Mesodermal cell (in vitro differentiated cells): ENCODE results near the gene REEP6.
A peak's percentile ranks its signal among the peaks of the same experiment; 100 is the strongest.
"Not testable (repeated sequence)": the region's sequence is repeated elsewhere in the genome, so short reads cannot be mapped to it uniquely, and the experiment has no call there.

Source experiments
- H3K27ac ChIP-seq: 2 replicates; pipeline ENCODE4 v1.7.0; 2013; ENCODE audit warnings: mild to moderate bottlenecking, low read depth, low read length, moderate library complexity; ENCODE audit not compliant: severe bottlenecking
- H3K36me3 ChIP-seq: 2 replicates; pipeline ENCODE4 v1.7.1; 2013; ENCODE audit warnings: mild to moderate bottlenecking, low read length, moderate library complexity; ENCODE audit not compliant: control insufficient read depth, insufficient read depth
- H3K4me1 ChIP-seq: one replicate; pipeline ENCODE4 v1.7.1; 2013; ENCODE audit warnings: mild to moderate bottlenecking, low read length; ENCODE audit not compliant: insufficient read depth, control insufficient read depth, poor library complexity, severe bottlenecking
- H3K4me3 ChIP-seq: 2 replicates; pipeline ENCODE4 v1.7.0; 2013; ENCODE audit warnings: low read length, control low read depth, mild to moderate bottlenecking; ENCODE audit not compliant: insufficient read depth, poor library complexity, severe bottlenecking; ENCODE audit errors: extremely low read depth
- H3K9me3 ChIP-seq: 2 replicates; pipeline ENCODE4 v1.7.1; 2013; ENCODE audit warnings: mild to moderate bottlenecking, low read length, moderate library complexity; ENCODE audit not compliant: control insufficient read depth
- WGBS, 2 experiments: methylation state at CpG; one replicate each; pipeline ENCODE4 v1.1.5; 2013; ENCODE audit warnings: missing lambda C conversion rate in 2 of 2; ENCODE audit not compliant: insufficient coverage in 2 of 2; 5-methylcytosine and 5-hydroxymethylcytosine counted together

Gene REEP6

GRCh38 chr19:1512671-1513498, 21.9 kb downstream of the REEP6 start, which contains the start of gene ADAMTSL5:
Gene ADAMTSL5, minus strand, starts transcription at chr19:1513019. Its CDS starts 2,076 bp downstream, at chr19:1510943.
- Histone ChIP-seq H3K9me3 (no peaks in the 10 kb centered on the region), H3K27ac (no peak within 1 kb of the TSS), H3K4me1 (peaks cover 8% of the 10 kb centered on the region), H3K36me3 (no peaks in the 10 kb centered on the region), H3K4me3 (peak within 1 kb of the TSS; percentile 42)
- 2 to 4% methylated on average over 45 to 66 of the region's 78 CpGs for WGBS, 2 experiments

- 13 to 17% methylated on average over 30 to 44 of the region's 52 CpGs for WGBS, 2 experiments
- peaks cover 8% of the 10 kb centered on the region for H3K4me1 ChIP-seq
- H3K36me3 ChIP-seq = no peaks in the 10 kb centered on the region
- no peak overlapping the region for H3K27ac ChIP-seq
- no peaks in the 10 kb centered on the region for H3K9me3 ChIP-seq
- peak overlapping the region; percentile 42 for H3K4me3 ChIP-seq
These were observed 22.7 kb downstream of the REEP6 start for GRCh38 chr19:1513499-1514294.

GRCh38 chr19:1514295-1514661, 23.3 kb downstream of the REEP6 start:
- peaks cover 8% of the 10 kb centered on the region for H3K4me1 ChIP-seq
- H3K27ac ChIP-seq = no peak overlapping the region
- no peak overlapping the region for H3K4me3 ChIP-seq
- no peaks in the 10 kb centered on the region for H3K9me3 ChIP-seq
- 64 to 75% methylated on average over 9 of the region's 10 CpGs for WGBS, 2 experiments
- H3K36me3 ChIP-seq = no peaks in the 10 kb centered on the region

- Histone ChIP-seq H3K36me3 (no peaks in the 10 kb centered on the region), H3K4me3 (no peak overlapping the region), H3K9me3 (no peaks in the 10 kb centered on the region), H3K27ac (no peak overlapping the region), H3K4me1 (peaks cover 7% of the 10 kb centered on the region)
- WGBS, 2 experiments = 67 to 88% methylated on average over 5 to 8 of the region's 14 CpGs
These were observed 24.2 kb downstream of the REEP6 start for GRCh38 chr19:1514986-1515721.

GRCh38 chr19:1516395-1516753, 25.4 kb downstream of the REEP6 start:
- Histone ChIP-seq H3K4me1 (no peaks in the 10 kb centered on the region), H3K9me3 (no peaks in the 10 kb centered on the region), H3K36me3 (no peaks in the 10 kb centered on the region), H3K27ac (no peak overlapping the region), H3K4me3 (no peak overlapping the region)
- WGBS, 2 experiments = 75 to 76% methylated on average over 5 to 8 of the region's 8 CpGs

GRCh38 chr19:1518471-1518870, 27.5 kb downstream of the REEP6 start:
- H3K27ac ChIP-seq = no peak overlapping the region
- H3K4me1 ChIP-seq = no peaks in the 10 kb centered on the region
- H3K36me3 ChIP-seq = no peaks in the 10 kb centered on the region
- WGBS, 2 experiments = 82 to 86% methylated on average over 3 to 4 of the region's 4 CpGs
- no peaks in the 10 kb centered on the region for H3K9me3 ChIP-seq
- H3K4me3 ChIP-seq = no peak overlapping the region

- not testable (repeated sequence) for H3K4me3 ChIP-seq, H3K27ac ChIP-seq, H3K36me3 ChIP-seq, H3K9me3 ChIP-seq, H3K4me1 ChIP-seq
- 75 to 87% methylated on average over 6 to 7 of the region's 8 CpGs for WGBS, 2 experiments
These were observed 28.8 kb downstream of the REEP6 start for GRCh38 chr19:1519802-1520201.

- WGBS, 2 experiments = 74 to 75% methylated on average over 16 of the region's 17 CpGs
- no peaks in the 10 kb centered on the region for H3K4me1 ChIP-seq
- H3K36me3 ChIP-seq = no peaks in the 10 kb centered on the region
- H3K9me3 ChIP-seq = no peaks in the 10 kb centered on the region
- no peak overlapping the region for H3K27ac ChIP-seq
- H3K4me3 ChIP-seq = no peak overlapping the region
These were observed 29.3 kb downstream of the REEP6 start for GRCh38 chr19:1520203-1520780.

GRCh38 chr19:1521636-1522035, 30.7 kb downstream of the REEP6 start:
- Histone ChIP-seq H3K36me3 (no peaks in the 10 kb centered on the region), H3K27ac (no peak overlapping the region), H3K4me1 (no peaks in the 10 kb centered on the region), H3K9me3 (no peaks in the 10 kb centered on the region), H3K4me3 (no peak overlapping the region)
- WGBS, 2 experiments = 73 to 77% methylated on average over 11 to 13 of the region's 14 CpGs

GRCh38 chr19:1522061-1522460, 31.1 kb downstream of the REEP6 start:
- Histone ChIP-seq H3K9me3 (no peaks in the 10 kb centered on the region), H3K4me1 (no peaks in the 10 kb centered on the region), H3K4me3 (no peak overlapping the region), H3K36me3 (no peaks in the 10 kb centered on the region), H3K27ac (no peak overlapping the region)
- 78 to 82% methylated on average over 8 to 9 of the region's 10 CpGs for WGBS, 2 experiments
